Measurements from ENCODE around the gene EIF1AD.

- no peak for TF ChIP-seq EZH2 (IDR thresholded peaks at IDR 0.05; ENCODE audit: low read depth, unreplicated experiment)
- no peak for TF ChIP-seq REST (IDR thresholded peaks at IDR 0.05; ENCODE audit: unreplicated experiment)
- no peak for TF ChIP-seq EZH2phosphoT487 (IDR thresholded peaks at IDR 0.05; ENCODE audit: unreplicated experiment)
- no peak for TF ChIP-seq JUNB (IDR thresholded peaks at IDR 0.05; ENCODE audit: unreplicated experiment)
- TF ChIP-seq CTCF (conservative IDR thresholded peaks at IDR 0.05; ENCODE audit: low read depth in 2 of 2), result no peak
- no peak for TF ChIP-seq CREB1 (CRISPR knock-in tag; IDR thresholded peaks at IDR 0.05; ENCODE audit: low read depth)
- no peak for TF ChIP-seq POLR2AphosphoS5 (IDR thresholded peaks at IDR 0.05; ENCODE audit: low read depth)
- no peak for TF ChIP-seq ETS1 (IDR thresholded peaks at IDR 0.05)
- no peak for TF ChIP-seq ZNF331 (CRISPR knock-in tag; IDR thresholded peaks at IDR 0.05; ENCODE audit: low read depth)
- no peak for TF ChIP-seq ZNF462 (CRISPR knock-in tag; IDR thresholded peaks at IDR 0.05)
- TF ChIP-seq ZNF114 (CRISPR knock-in tag; IDR thresholded peaks at IDR 0.05), result no peak
- no peak for TF ChIP-seq NANOG (IDR thresholded peaks at IDR 0.05; ENCODE audit: borderline replicate concordance)
- TF ChIP-seq STAT1 (IDR thresholded peaks at IDR 0.05; ENCODE audit: unreplicated experiment), result no peak
Observed at GRCh38 chr11:65967329-65967934, 34.5 kb downstream of the EIF1AD start.
